GM23248 (cell line): ENCODE results near the gene SAMD7. TPM values are rescaled to one million over a fixed set of nuclear protein-coding genes. Genes with fewer than 3 reads are reported as not detected.

ENCODE experiments used
- DNase-seq: peaks from one replicate; pipeline ENCODE4 v3.0.0-alpha.2; 2015
- H2AFZ ChIP-seq: fragments of 200-600 bp; sonication (generic); 2 replicates; pipeline ENCODE4 v1.6.1; 2016; ENCODE audit warnings: antibody characterized with exemption
- H3F3A ChIP-seq: fragments of 200-600 bp; sonication (generic); 2 replicates; pipeline ENCODE4 v1.6.1; 2016; ENCODE audit warnings: mild to moderate bottlenecking, antibody characterized with exemption, mixed run types; ENCODE audit not compliant: insufficient read depth
- H3K27ac ChIP-seq: fragments of 200-600 bp; sonication (generic); 2 replicates; pipeline ENCODE4 v1.5.1; 2016; ENCODE audit warnings: mild to moderate bottlenecking
- H3K27me3 ChIP-seq: fragments of 200-600 bp; sonication (generic); replicated peaks from 2 replicates; pipeline ENCODE4 v1.6.1; 2016; ENCODE audit warnings: mild to moderate bottlenecking; ENCODE audit not compliant: insufficient read depth
- H3K36me3 ChIP-seq: fragments of 200-600 bp; sonication (generic); 2 replicates; pipeline ENCODE4 v1.6.1; 2016; ENCODE audit warnings: low read depth, mild to moderate bottlenecking
- H3K4me1 ChIP-seq: fragments of 200-600 bp; sonication (generic); 2 replicates; pipeline ENCODE4 v1.6.1; 2016; ENCODE audit warnings: mild to moderate bottlenecking; ENCODE audit not compliant: insufficient read depth
- H3K4me2 ChIP-seq: fragments of 200-600 bp; sonication (generic); one replicate; pipeline ENCODE4 v1.6.1; 2016; ENCODE audit warnings: mild to moderate bottlenecking; ENCODE audit not compliant: unreplicated experiment
- H3K4me3 ChIP-seq: fragments of 200-600 bp; sonication (generic); 2 replicates; pipeline ENCODE4 v1.5.1; 2016; ENCODE audit warnings: mild to moderate bottlenecking
- H3K79me2 ChIP-seq: fragments of 200-600 bp; sonication (generic); 2 replicates; pipeline ENCODE4 v1.6.1; 2016; ENCODE audit warnings: mild to moderate bottlenecking; ENCODE audit not compliant: insufficient read depth
- H3K9ac ChIP-seq: fragments of 200-600 bp; sonication (generic); 2 replicates; pipeline ENCODE4 v1.6.1; 2016; ENCODE audit warnings: mild to moderate bottlenecking
- H3K9me2 ChIP-seq: fragments of 200-600 bp; sonication (generic); 2 replicates; pipeline ENCODE4 v1.6.1; 2016; ENCODE audit warnings: mixed run types, mild to moderate bottlenecking, moderate library complexity; ENCODE audit not compliant: insufficient read depth
- H3K9me3 ChIP-seq: fragments of 200-600 bp; sonication (generic); one replicate; pipeline ENCODE4 v1.6.1; 2017; ENCODE audit warnings: low read depth
- H4K20me1 ChIP-seq: fragments of 200-600 bp; sonication (generic); 2 replicates; pipeline ENCODE4 v1.6.0; 2016; ENCODE audit not compliant: insufficient read depth
- EZH2 ChIP-seq: fragments of 200-600 bp; sonication (generic); IDR thresholded peaks from 2 replicates; pipeline ENCODE4 v1.6.1; 2018; ENCODE audit warnings: antibody characterized with exemption, mild to moderate bottlenecking; ENCODE audit not compliant: insufficient read depth, poor library complexity, severe bottlenecking
- EZH2phosphoT487 ChIP-seq: fragments of 200-600 bp; sonication (generic); IDR thresholded peaks from 2 replicates; pipeline ENCODE4 v1.6.1; 2018; ENCODE audit warnings: antibody characterized with exemption, moderate library complexity, mild to moderate bottlenecking, low read depth; ENCODE audit not compliant: insufficient read depth
- WGBS, 2 experiments: methylation state at CpG; one replicate each; pipeline ENCODE4 v1.1.6; 2015 to 2017; ENCODE audit warnings: low lambda C conversion rate in 2 of 2, low coverage in 1 of 2; ENCODE audit errors: missing lambda C conversion rate in 2 of 2; 5-methylcytosine and 5-hydroxymethylcytosine counted together
- in situ Hi-C: fragments of 300-500 bp; cut with MboI; formaldehyde crosslinking; loops from 2 replicates; pipeline ENCODE4 v1.15.0; 2020
- polyA plus RNA-seq: library from polyadenylated mRNA; unstranded; fragments of >200 nt; fragmentation: Nextera tagmentation; extraction: Ambion mirVana; gene quantifications from 2 replicates; pipeline ENCODE4 v1.2.1, GENCODE V29; 2016
- total RNA-seq: library from RNA; depleted of rRNA; stranded (reverse); fragments of >200 nt; shearing (Covaris generic); gene quantifications from 2 replicates; pipeline ENCODE4 v1.2.3, GENCODE V29; 2014

The SAMD7 gene
- total and polyA plus RNA-seq, 2 experiments from 2014 or later, result not detected

GRCh38 chr3:169879013-169879557, 32.3 kb upstream of the SAMD7 start:
- no peak overlapping the region for H3K27ac ChIP-seq
- no peaks in the 10 kb centered on the region for H3K36me3 ChIP-seq
- H3F3A ChIP-seq, result no peaks in the 10 kb centered on the region
- no peak overlapping the region for H2AFZ ChIP-seq
- H3K27me3 ChIP-seq, result no peaks in the 10 kb centered on the region
- TF ChIP-seq EZH2 (no peak), EZH2phosphoT487 (no peak)
- no peak overlapping the region for H3K9ac ChIP-seq
- H3K4me1 ChIP-seq, result no peaks in the 10 kb centered on the region
- no peaks in the 10 kb centered on the region for H3K9me3 ChIP-seq
- no peaks in the 10 kb centered on the region for H3K79me2 ChIP-seq
- 73 to 75% methylated on average over 8 of the region's 8 CpGs for WGBS, 2 experiments
- in situ Hi-C loops, result no loop called here
- H3K9me2 ChIP-seq, result no peaks in the 10 kb centered on the region
- H3K4me3 ChIP-seq, result no peak overlapping the region
- H3K4me2 ChIP-seq, result no peak overlapping the region
- no peaks in the 10 kb centered on the region for H4K20me1 ChIP-seq
- peak; percentile 13 for DNase-seq

- H3F3A ChIP-seq, result no peaks in the 10 kb centered on the region
- WGBS, 2 experiments, result 21 to 30% methylated on average over 2 to 3 of the region's 3 CpGs
- in situ Hi-C loops, result no loop called here
- no peaks in the 10 kb centered on the region for H3K9me2 ChIP-seq
- no peaks in the 10 kb centered on the region for H3K79me2 ChIP-seq
- H3K9me3 ChIP-seq, result no peaks in the 10 kb centered on the region
- no peak overlapping the region for H3K9ac ChIP-seq
- TF ChIP-seq EZH2phosphoT487 (no peak), EZH2 (no peak)
- DNase-seq, result no peak
- H3K36me3 ChIP-seq, result no peaks in the 10 kb centered on the region
- no peak overlapping the region for H3K4me3 ChIP-seq
- no peak overlapping the region for H2AFZ ChIP-seq
- H3K4me2 ChIP-seq, result no peak overlapping the region
- no peaks in the 10 kb centered on the region for H3K27me3 ChIP-seq
- no peaks in the 10 kb centered on the region for H3K4me1 ChIP-seq
- no peak overlapping the region for H3K27ac ChIP-seq
- H4K20me1 ChIP-seq, result no peaks in the 10 kb centered on the region
Measured at GRCh38 chr3:169879845-169880575, 31.4 kb upstream of the SAMD7 start.

GRCh38 chr3:169880576-169881250, 30.7 kb upstream of the SAMD7 start:
- in situ Hi-C loops, result no loop called here
- WGBS, 2 experiments, result 14 to 26% methylated on average over 4 of the region's 4 CpGs

GRCh38 chr3:169886671-169887070, 24.7 kb upstream of the SAMD7 start:
- H3F3A ChIP-seq, result no peaks in the 10 kb centered on the region
- peaks cover 6% of the 10 kb centered on the region for H3K4me1 ChIP-seq
- WGBS, 2 experiments, result 5 to 13% methylated on average over 5 of the region's 5 CpGs
- no peaks in the 10 kb centered on the region for H3K27me3 ChIP-seq
- H3K79me2 ChIP-seq, result no peaks in the 10 kb centered on the region
- no peaks in the 10 kb centered on the region for H3K9me2 ChIP-seq
- H3K27ac ChIP-seq, result no peak overlapping the region
- DNase-seq, result peak; percentile 74
- TF ChIP-seq EZH2 (no peak), EZH2phosphoT487 (no peak)
- H3K4me2 ChIP-seq, result no peak overlapping the region
- in situ Hi-C loops, result no loop called here
- H3K9ac ChIP-seq, result no peak overlapping the region
- H3K4me3 ChIP-seq, result no peak overlapping the region
- H3K36me3 ChIP-seq, result no peaks in the 10 kb centered on the region
- H2AFZ ChIP-seq, result no peak overlapping the region
- no peaks in the 10 kb centered on the region for H4K20me1 ChIP-seq
- H3K9me3 ChIP-seq, result no peaks in the 10 kb centered on the region

More at GRCh38 chr3:169880576-169881250, 30.7 kb upstream of the SAMD7 start:
- Histone ChIP-seq H3K9ac (no peak overlapping the region), H3K4me3 (no peak overlapping the region), H3F3A (no peaks in the 10 kb centered on the region), H3K4me2 (no peak overlapping the region), H2AFZ (no peak overlapping the region), H3K9me2 (no peaks in the 10 kb centered on the region), H4K20me1 (no peaks in the 10 kb centered on the region), H3K4me1 (no peaks in the 10 kb centered on the region), H3K79me2 (no peaks in the 10 kb centered on the region), H3K36me3 (no peaks in the 10 kb centered on the region), H3K27ac (no peak overlapping the region), H3K9me3 (no peaks in the 10 kb centered on the region), H3K27me3 (no peaks in the 10 kb centered on the region)
- no peak for DNase-seq
- TF ChIP-seq EZH2phosphoT487, result no peak
- no peak for TF ChIP-seq EZH2
